Testis (tissue), 2 donors: ENCODE results near the gene PTCH2.

Experiments used
- POLR2A ChIP-seq: fragments of 450-650 bp; IDR thresholded peaks from one replicate; pipeline ENCODE4 v1.6.1; 2017; ENCODE audit warnings: antibody characterized with exemption, mild to moderate bottlenecking, moderate library complexity
- TF ChIP-seq, protein P1 (sequence below), 3 experiments: fragments of 450-650 bp in 2 of 3; fragments of 200-600 bp in 1 of 3; sonication (generic) in 1 of 3; IDR thresholded peaks; one replicate each; pipeline ENCODE4 v1.5.1; 2016 to 2019; ENCODE audit warnings: antibody characterized with exemption in 3 of 3, mild to moderate bottlenecking in 2 of 3, moderate library complexity in 1 of 3

GRCh38 chr1:44885406-44885805 is 42.4 kb upstream of the PTCH2 start:
- TF ChIP-seq, protein P1, sequence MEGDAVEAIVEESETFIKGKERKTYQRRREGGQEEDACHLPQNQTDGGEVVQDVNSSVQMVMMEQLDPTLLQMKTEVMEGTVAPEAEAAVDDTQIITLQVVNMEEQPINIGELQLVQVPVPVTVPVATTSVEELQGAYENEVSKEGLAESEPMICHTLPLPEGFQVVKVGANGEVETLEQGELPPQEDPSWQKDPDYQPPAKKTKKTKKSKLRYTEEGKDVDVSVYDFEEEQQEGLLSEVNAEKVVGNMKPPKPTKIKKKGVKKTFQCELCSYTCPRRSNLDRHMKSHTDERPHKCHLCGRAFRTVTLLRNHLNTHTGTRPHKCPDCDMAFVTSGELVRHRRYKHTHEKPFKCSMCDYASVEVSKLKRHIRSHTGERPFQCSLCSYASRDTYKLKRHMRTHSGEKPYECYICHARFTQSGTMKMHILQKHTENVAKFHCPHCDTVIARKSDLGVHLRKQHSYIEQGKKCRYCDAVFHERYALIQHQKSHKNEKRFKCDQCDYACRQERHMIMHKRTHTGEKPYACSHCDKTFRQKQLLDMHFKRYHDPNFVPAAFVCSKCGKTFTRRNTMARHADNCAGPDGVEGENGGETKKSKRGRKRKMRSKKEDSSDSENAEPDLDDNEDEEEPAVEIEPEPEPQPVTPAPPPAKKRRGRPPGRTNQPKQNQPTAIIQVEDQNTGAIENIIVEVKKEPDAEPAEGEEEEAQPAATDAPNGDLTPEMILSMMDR (IDR thresholded peaks at IDR 0.05): no peak
- TF ChIP-seq POLR2A: no peak
